Neuron (in vitro differentiated cells): ENCODE results near the gene HMGN2.
"Not testable (repeated sequence)": the region's sequence is repeated elsewhere in the genome, so short reads cannot be mapped to it uniquely, and the experiment has no call there.

Experiments used
- H2AFZ ChIP-seq: one replicate; pipeline ENCODE4 v1.6.1; 2013; ENCODE audit warnings: low read depth, mild to moderate bottlenecking, inconsistent platforms, low read length, moderate library complexity
- H3K27me3 ChIP-seq: one replicate; pipeline ENCODE4 v1.6.1; 2013; ENCODE audit warnings: low read length; ENCODE audit not compliant: insufficient read depth
- H3K36me3 ChIP-seq: one replicate; pipeline ENCODE4 v1.6.1; 2013; ENCODE audit warnings: low read length; ENCODE audit not compliant: insufficient read depth
- H3K4me1 ChIP-seq: one replicate; pipeline ENCODE4 v1.6.1; 2013; ENCODE audit warnings: low read length; ENCODE audit not compliant: insufficient read depth
- H3K4me3 ChIP-seq: 2 replicates; pipeline ENCODE4 v1.5.1; 2013; ENCODE audit warnings: mild to moderate bottlenecking, low read length, moderate library complexity
- H3K9me3 ChIP-seq: one replicate; pipeline ENCODE4 v1.6.1; 2013; ENCODE audit warnings: low read length

Gene HMGN2

DNA sequence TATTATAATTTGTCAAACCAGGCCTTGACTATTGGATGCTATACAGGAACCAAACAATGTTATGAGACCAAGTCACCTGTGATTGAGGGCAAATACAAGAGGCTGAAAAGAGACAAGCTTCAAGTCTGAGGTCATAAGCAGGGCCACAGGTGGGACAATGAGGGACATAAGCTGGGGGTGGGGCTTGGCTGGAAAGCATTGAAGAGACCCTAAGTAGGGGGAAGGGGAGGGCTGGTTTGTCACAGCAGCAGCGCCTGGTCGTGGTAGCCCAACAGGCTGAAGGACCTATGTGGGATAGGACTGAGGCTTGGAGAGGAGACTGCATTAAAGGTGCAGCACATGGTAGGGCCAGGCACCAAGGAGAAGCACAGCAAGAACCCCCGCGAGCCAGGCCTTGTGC, 17.9 kb downstream of the HMGN2 start:
- no peak overlapping the region for H3K4me3 ChIP-seq
- no peaks in the 10 kb centered on the region for H3K36me3 ChIP-seq
- H3K4me1 ChIP-seq = no peaks in the 10 kb centered on the region
- no peaks in the 10 kb centered on the region for H3K9me3 ChIP-seq
- H3K27me3 ChIP-seq = no peaks in the 10 kb centered on the region
- H2AFZ ChIP-seq = no peak overlapping the region

DNA sequence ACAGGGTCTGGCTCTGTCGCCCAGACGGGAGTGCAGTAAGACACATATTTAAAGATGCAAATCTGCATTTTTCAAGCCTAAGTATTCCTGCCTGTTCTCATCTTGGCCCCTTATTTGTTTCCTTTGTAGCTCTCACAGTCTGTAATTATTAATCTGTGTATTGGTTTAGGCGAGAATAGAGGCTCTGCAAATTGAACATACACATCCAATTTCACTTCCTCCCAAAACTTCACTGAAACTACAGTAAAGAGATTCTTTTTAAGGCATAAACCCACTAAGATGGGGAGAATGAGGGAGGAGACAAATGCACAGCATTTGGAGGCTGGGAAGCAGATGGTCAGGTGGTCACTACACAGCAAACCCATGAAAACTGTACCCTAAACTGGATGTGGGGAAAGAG, 21.0 kb downstream of the HMGN2 start:
- Histone ChIP-seq H3K9me3 (no peaks in the 10 kb centered on the region), H2AFZ (no peak overlapping the region), H3K36me3 (no peaks in the 10 kb centered on the region), H3K4me3 (no peak overlapping the region), H3K4me1 (no peaks in the 10 kb centered on the region), H3K27me3 (no peaks in the 10 kb centered on the region)

DNA sequence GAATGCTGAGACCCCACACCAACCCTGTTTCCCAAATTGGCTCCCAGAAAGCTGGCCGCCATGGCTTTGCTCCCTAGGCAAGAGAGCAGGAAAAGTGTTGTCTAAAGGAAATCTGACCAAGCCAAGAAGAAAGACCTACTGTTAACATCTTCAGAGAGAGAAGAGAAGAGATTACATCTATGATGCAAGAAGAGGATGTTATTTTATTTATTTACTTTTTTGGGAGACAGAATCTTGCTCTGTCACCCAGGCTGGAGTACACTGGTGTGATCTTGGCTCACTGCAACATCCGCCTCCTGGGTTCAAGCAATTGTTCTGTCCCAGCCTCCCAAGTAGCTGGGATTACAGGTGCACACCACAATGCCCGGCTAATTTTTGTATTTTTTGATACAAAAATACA, 21.7 kb downstream of the HMGN2 start:
- Histone ChIP-seq H3K27me3 (no peaks in the 10 kb centered on the region), H2AFZ (no peak overlapping the region), H3K9me3 (no peaks in the 10 kb centered on the region), H3K4me1 (no peaks in the 10 kb centered on the region), H3K4me3 (no peak overlapping the region), H3K36me3 (no peaks in the 10 kb centered on the region)

DNA sequence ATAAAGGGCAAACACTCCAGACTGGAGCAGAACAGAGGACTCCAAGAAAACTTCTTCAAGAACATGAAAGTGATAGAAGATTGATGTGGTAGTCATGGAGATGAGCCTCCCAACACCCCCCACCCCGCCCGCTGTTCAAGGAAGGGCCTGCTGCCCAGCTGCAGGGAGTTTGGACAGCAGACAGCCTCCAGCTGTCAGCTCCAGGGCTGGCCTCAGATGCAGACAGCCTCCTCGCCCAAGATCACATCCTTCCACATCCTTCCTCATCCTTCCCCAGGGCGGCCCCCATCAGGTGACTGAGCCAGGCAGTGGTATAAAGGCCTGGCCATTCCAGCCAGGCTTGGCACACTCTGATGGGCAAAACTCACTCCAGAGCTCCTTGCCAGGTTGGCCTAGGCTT, 24.6 kb downstream of the HMGN2 start:
- no peaks in the 10 kb centered on the region for H3K36me3 ChIP-seq
- no peak overlapping the region for H3K4me3 ChIP-seq
- H3K4me1 ChIP-seq = peaks cover 5% of the 10 kb centered on the region
- no peaks in the 10 kb centered on the region for H3K27me3 ChIP-seq
- no peak overlapping the region for H2AFZ ChIP-seq
- no peaks in the 10 kb centered on the region for H3K9me3 ChIP-seq

DNA sequence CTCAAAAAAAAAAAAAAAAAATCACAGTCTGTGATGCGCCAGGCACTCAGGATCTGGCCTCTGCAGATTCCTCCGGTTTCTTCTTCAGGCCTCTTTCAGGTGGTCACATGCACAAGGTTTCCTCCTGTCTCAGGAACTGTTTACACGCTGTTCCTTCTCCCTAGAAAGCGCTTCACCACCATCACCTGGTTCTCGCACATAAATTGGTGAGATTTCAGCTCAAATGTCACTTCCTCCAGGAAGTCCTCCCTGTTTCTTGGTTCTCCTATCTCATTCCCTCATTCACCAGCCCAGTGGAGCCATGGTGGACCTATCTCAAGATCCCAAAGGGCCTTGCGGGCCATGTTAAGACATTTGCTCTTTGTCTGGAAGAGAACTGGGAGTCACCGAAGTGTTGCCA, 26.7 kb downstream of the HMGN2 start:
- Histone ChIP-seq H3K4me1 (peaks cover 5% of the 10 kb centered on the region), H3K27me3 (no peaks in the 10 kb centered on the region), H3K4me3 (no peak overlapping the region), H3K36me3 (no peaks in the 10 kb centered on the region), H2AFZ (no peak overlapping the region), H3K9me3 (no peaks in the 10 kb centered on the region)

DNA sequence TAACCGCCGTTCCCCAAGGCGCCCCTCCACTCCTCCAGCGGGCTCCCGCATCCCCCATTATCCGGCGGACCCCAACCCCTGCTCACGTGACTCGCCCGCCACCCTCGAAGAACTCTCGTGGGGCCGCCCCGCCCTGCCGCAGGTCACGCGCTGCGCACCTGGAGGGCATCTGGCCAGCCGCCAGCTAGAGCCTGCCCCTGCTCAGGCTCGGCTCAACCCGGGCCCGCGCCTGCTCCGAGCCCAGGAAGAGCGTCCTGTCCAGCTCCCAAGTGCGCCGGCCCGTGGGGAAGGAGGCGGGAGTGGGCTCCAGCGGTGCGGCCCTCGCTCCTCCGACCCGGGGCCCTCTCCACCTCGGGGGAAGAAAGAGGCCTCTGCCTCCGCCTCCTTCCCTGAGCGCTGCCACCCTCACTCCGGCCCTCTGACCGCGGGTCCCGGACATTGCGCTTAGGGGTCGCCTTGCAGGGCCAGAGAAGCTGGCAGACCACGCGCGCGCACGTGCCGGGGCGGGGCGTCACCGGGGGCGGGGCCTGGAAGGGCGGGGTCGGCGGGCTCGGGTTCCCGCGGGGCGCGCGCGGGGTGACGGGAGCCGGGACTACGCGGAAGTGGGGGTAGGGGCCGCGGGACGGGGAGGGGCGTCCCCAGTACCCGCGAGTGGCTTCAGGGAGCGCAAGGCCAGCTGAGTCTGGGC, 28.4 kb downstream of the HMGN2 start:
- Histone ChIP-seq H3K4me3 (peak overlapping the region; percentile 91), H3K4me1 (peaks cover 5% of the 10 kb centered on the region), H3K27me3 (no peaks in the 10 kb centered on the region), H3K9me3 (no peaks in the 10 kb centered on the region), H2AFZ (peak overlapping the region; percentile 89), H3K36me3 (no peaks in the 10 kb centered on the region)

DNA sequence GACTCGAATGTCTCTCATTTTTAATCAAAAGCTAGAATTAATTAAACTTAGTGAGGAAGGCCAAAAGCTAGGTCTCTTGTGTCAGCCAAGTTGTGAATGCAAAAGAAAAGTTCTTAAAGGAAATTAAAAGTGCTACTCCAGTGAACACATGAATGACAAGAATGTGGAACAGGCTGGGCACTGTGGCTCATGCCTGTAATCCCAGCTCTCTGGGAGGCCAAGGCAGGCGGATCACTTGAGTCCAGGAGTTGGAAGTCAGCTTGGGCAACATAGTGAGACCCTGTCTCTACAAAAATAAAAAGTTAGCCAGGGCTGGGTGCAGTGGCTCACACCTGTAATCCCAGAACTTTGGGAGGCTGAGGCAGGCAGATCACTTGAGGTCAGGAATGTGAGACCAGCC, 38.5 kb downstream of the HMGN2 start:
- H3K4me1 ChIP-seq, H3K36me3 ChIP-seq, H2AFZ ChIP-seq, H3K4me3 ChIP-seq, H3K27me3 ChIP-seq, H3K9me3 ChIP-seq: not testable (repeated sequence)

DNA sequence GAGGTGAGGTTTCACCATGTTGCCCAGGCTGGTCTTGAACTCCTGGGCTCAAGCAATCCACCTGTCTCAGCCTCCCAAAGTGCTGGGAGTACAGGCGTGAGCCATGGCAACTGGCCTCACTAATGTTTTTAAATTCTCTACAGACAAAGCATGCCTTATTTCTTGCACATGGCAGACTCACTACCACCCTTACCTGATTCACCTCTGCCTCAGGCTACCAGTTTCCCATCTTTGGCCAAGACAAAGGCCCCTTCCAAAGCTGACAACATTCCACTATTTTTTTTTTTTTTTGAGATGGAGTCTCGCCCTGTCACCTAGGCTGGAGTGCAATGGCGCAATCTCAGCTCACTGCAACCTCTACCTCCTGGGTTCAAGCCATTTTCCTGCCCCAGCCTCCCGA, 43.6 kb downstream of the HMGN2 start:
- H3K36me3 ChIP-seq, H3K4me1 ChIP-seq, H3K9me3 ChIP-seq, H2AFZ ChIP-seq, H3K27me3 ChIP-seq, H3K4me3 ChIP-seq: not testable (repeated sequence)

DNA sequence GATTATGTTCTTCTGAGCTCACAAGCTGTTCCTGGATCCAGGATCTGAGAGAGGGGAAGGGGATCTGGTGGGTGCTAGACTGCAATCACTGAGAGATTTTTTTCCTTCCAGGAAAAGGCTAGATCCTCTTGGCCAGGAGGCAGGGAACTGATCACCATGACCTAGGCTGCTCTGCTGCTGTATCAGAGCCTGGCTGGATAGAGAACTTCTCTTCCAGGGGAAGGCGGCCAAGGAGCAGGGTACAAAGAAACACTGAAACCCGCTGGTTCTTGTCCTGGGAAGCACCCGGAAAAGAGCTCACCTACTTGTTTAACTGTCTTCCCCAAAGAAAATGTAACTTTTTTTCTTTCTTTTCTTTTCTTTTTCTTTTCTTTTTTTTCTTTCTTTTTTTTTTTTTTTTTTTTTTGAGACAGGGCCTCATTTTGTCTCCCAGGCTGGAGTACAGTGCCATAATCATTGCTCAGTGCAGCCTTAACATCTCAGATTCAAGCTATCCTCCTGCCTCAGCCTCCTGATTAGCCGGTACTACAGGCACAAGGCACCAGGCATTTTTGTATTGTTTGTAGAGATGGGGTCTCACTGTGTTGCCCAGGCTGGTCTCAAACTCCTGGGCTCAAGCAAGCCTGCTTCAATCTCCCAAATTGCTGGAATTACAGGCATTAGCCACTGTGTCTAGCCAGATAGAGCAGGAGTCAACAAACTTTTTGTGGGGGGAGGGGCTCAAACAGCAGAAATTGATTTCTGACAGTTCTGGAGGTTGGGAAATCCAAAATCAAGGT, 44.9 kb downstream of the HMGN2 start:
- H3K4me3 ChIP-seq = no peak overlapping the region
- H3K9me3 ChIP-seq = no peaks in the 10 kb centered on the region
- H2AFZ ChIP-seq = peak overlapping the region; percentile 34
- peaks cover 7% of the 10 kb centered on the region for H3K27me3 ChIP-seq
- H3K36me3 ChIP-seq = no peaks in the 10 kb centered on the region
- no peaks in the 10 kb centered on the region for H3K4me1 ChIP-seq

DNA sequence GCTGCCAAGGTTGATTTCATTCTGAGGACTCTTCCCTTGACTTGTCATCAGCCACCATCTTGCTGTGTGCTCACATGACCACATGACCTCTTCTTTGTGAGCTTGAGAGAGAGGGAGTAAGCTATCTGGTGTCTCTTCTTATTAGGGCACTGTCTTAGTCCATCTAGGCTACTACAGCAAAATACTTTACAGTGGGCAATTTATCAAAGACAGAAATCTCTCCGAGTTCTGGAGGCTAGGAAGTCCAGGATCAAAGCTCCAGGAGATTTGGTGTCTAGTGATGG, 45.5 kb downstream of the HMGN2 start:
- Histone ChIP-seq H3K36me3 (no peaks in the 10 kb centered on the region), H3K27me3 (peaks cover 7% of the 10 kb centered on the region), H3K4me1 (no peaks in the 10 kb centered on the region), H3K4me3 (no peak overlapping the region), H3K9me3 (no peaks in the 10 kb centered on the region), H2AFZ (peak overlapping the region; percentile 34)

DNA sequence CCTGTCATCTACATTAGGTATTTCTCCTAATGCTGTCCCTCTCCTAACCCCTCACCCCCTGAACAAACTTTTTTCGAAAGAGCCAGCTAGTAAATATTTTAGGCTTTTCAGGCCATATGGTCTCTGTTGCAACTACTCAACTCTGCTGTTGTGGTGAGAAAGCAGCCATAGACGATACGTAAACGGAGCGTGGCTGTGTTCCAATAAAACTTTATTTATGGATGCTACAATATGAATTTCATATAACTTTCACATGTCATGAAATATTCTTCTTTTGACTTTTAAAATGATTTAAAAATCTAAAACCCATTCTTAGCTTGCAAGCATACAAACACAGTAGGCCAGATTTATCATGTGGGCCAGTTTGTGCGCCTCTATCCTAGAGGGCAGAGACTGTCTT, 46.1 kb downstream of the HMGN2 start:
- no peak overlapping the region for H3K4me3 ChIP-seq
- H3K36me3 ChIP-seq = no peaks in the 10 kb centered on the region
- H2AFZ ChIP-seq = no peak overlapping the region
- no peaks in the 10 kb centered on the region for H3K9me3 ChIP-seq
- no peaks in the 10 kb centered on the region for H3K4me1 ChIP-seq
- H3K27me3 ChIP-seq = peaks cover 7% of the 10 kb centered on the region

DNA sequence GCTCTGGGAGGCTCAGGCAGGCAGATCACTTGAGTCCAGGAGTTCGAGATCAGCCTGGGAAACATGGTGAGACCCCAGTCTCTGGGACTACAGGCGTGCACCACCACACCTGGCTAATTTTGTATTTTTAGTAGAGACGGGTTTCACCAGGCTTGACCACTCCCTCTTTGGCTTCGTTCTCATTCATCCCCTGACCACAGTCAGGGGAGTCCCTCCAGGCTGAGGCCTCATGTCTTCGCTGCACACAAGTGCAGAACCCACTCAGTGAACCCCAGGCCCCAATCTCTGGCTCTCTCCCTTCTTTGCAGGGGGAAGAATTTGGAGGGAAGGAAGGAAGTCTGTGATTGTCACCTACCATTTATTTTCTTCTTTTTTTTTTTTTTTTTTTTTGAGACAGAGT, 48.1 kb downstream of the HMGN2 start:
- no peaks in the 10 kb centered on the region for H3K36me3 ChIP-seq
- peaks cover 12% of the 10 kb centered on the region for H3K27me3 ChIP-seq
- H3K4me3 ChIP-seq = no peak overlapping the region
- no peaks in the 10 kb centered on the region for H3K4me1 ChIP-seq
- H3K9me3 ChIP-seq = no peaks in the 10 kb centered on the region
- no peak overlapping the region for H2AFZ ChIP-seq

DNA sequence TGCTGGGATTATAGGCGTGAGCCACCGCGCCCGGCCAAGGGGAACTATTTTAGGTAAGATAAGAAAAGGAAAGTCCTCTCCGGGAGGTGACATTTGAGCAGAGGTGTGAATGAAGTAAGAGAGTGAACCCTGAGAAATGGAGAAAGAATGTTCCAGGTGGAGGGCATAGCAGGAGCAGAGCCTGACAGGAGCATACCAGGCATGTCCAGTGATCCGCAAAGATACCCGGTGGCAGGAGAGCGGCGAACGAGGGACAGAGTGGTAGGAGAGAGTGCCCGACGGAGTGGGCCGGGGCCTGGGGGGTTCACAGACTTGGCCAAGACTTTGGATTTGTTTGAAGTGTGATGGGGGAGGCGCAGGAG, 49.4 kb downstream of the HMGN2 start:
- no peaks in the 10 kb centered on the region for H3K36me3 ChIP-seq
- H3K4me1 ChIP-seq = no peaks in the 10 kb centered on the region
- H3K9me3 ChIP-seq = no peaks in the 10 kb centered on the region
- no peak overlapping the region for H2AFZ ChIP-seq
- peaks cover 12% of the 10 kb centered on the region for H3K27me3 ChIP-seq
- H3K4me3 ChIP-seq = no peak overlapping the region

DNA sequence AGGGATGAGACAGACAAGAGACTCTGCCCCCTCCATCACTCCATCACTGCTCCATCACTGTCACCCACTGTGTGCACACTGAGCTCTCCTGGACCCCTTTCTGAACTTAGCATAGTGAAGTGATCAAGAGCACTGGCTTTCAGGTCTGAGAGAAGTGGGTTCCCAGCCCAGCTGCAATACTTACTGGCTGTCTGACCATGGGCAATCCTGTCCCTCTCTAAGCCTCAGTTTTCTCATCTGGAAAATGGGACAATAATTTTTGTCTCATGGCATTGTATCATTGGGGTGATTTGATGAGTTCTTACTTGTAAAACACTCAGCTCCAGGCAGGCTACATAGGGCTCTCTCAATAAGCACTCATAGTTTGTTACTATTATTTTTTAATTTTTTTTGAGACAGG, 49.8 kb downstream of the HMGN2 start:
- Histone ChIP-seq H3K27me3 (peaks cover 12% of the 10 kb centered on the region), H3K4me1 (no peaks in the 10 kb centered on the region), H3K9me3 (no peaks in the 10 kb centered on the region), H3K4me3 (no peak overlapping the region), H2AFZ (no peak overlapping the region), H3K36me3 (no peaks in the 10 kb centered on the region)
